Kidney (tissue), 14 donors: Measurements from ENCODE around the gene ABHD2. TPM values are rescaled to one million over a fixed set of nuclear protein-coding genes. Genes with fewer than 3 reads are reported as not detected.
"Not testable (repeated sequence)": the region's sequence is repeated elsewhere in the genome, so short reads cannot be mapped to it uniquely, and the experiment has no call there.

Experiments used
- DNase-seq, 5 donors: peaks; one replicate each; pipeline ENCODE4 v3.0.0-alpha.2; 2013 to 2020
- FAIRE-seq: peaks from 2 replicates; lab custom pipeline; 2012; peaks lifted over from hg19 to GRCh38; lab: Jason Lieb, UNC
- H3K27ac ChIP-seq, 2 donors: one replicate each; pipeline ENCODE4 v1.7.0; 2013; ENCODE audit warnings: low read depth in 2 of 2, low read length in 2 of 2, inconsistent platforms in 1 of 2
- H3K27me3 ChIP-seq: one replicate; pipeline ENCODE4 v1.7.1; 2013; ENCODE audit warnings: low read length, inconsistent platforms; ENCODE audit not compliant: control insufficient read depth, insufficient read depth
- H3K36me3 ChIP-seq, 3 donors: one replicate each; pipeline versions ENCODE4 v1.7.0 to v1.7.1; 2013; ENCODE audit warnings: low read length in 3 of 3, control low read depth in 1 of 3, inconsistent platforms in 1 of 3; ENCODE audit not compliant: insufficient read depth in 3 of 3, control insufficient read depth in 2 of 3
- H3K4me1 ChIP-seq, 3 donors: one replicate each; pipeline versions ENCODE4 v1.7.0 to v1.7.1; 2013; ENCODE audit warnings: low read length in 3 of 3, inconsistent platforms in 1 of 3, low read depth in 1 of 3; ENCODE audit not compliant: control insufficient read depth in 2 of 3, insufficient read depth in 2 of 3
- H3K4me3 ChIP-seq, 3 donors: one replicate each; pipeline versions ENCODE4 v1.7.0 to v1.8.1; 2013; ENCODE audit warnings: low read length in 3 of 3, control low read depth in 1 of 3, inconsistent platforms in 1 of 3
- H3K9ac ChIP-seq, 3 donors: one replicate each; pipeline versions ENCODE4 v1.7.0 to v1.7.1; 2013; ENCODE audit warnings: low read length in 3 of 3, control low read depth in 1 of 3, inconsistent platforms in 1 of 3
- H3K9me3 ChIP-seq, 3 donors: one replicate each; pipeline versions ENCODE4 v1.7.0 to v1.7.1; 2013; ENCODE audit warnings: low read length in 3 of 3, control low read depth in 1 of 3, inconsistent platforms in 1 of 3; ENCODE audit not compliant: control insufficient read depth in 2 of 3, insufficient read depth in 1 of 3
- intact Hi-C: fragments of 100-400 bp; cut with DNase I; formaldehyde crosslinking; loops from one replicate; pipeline ENCODE4 v1.11.1; 2022
- polyA plus RNA-seq: library from polyadenylated mRNA; stranded (reverse); fragments of 350-450 nt; fragmentation: Illumina TruSeq; extraction: RNeasy Lipid Tissue Mini Kit (QIAGEN cat#74804); gene quantifications from one replicate; pipeline ENCODE4 v1.2.3, GENCODE V29; 2014; ENCODE audit warnings: low read depth, low replicate concordance; ENCODE audit not compliant: insufficient read depth
- total RNA-seq: library from RNA; stranded (reverse); fragmentation: NEBNext Ultra II Directional; extraction: Animal tissue kit (Norgen Biotek cat#: 25700); gene quantifications from one replicate; pipeline ENCODE4 v1.2.1, GENCODE V29; 2021
- TF ChIP-seq, protein P1 (sequence below): IDR thresholded peaks from 3 replicates; pipeline ENCODE4 v1.5.1; 2012; ENCODE audit warnings: mild to moderate bottlenecking, moderate library complexity, borderline replicate concordance; ENCODE audit not compliant: insufficient read depth; ENCODE audit errors: extremely low read depth
- donor health status: control.
- donor health status: control.
- donor health status: control.
- donor health status: control.
- donor health status: control.
- donor health status: DM: yes; HTN: yes; CAD: no.
- donor health status: Normal renal cell carcinoma (clear cell type).

ABHD2 gene
- total and polyA plus RNA-seq, 2 donors from 2014 or later: 13.3 to 123 TPM

DNA sequence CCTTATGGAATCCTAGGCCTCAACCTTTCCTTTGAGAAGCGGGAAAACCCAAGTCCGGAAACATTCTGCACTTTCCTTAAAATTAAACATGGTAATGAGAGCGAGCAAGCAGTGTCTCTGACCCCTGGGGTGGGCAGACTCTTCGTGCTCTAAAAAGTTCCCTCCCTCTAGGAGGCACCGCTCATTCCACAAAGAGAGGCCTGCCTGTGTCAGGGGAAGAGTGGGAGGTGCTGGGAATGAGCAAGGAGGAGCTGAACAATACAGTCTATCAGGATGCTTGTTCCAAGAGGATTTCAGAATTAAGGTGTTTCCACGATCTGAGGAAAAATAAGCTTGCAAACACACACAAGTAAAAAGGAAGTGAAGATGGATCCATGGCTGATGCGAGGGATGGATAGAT is 139.2 kb downstream of the ABHD2 start:
- Histone ChIP-seq H3K27me3 (no peaks in the 10 kb centered on the region), H3K4me1 (no peaks in the 10 kb centered on the region), H3K36me3 (no peaks in the 10 kb centered on the region), H3K9ac (no peak overlapping the region), H3K9me3 (no peaks in the 10 kb centered on the region), H3K4me3 (no peak overlapping the region), H3K27ac (no peak overlapping the region)
- DNase-seq (no peak), FAIRE-seq (no peak)
- TF ChIP-seq, protein P1, sequence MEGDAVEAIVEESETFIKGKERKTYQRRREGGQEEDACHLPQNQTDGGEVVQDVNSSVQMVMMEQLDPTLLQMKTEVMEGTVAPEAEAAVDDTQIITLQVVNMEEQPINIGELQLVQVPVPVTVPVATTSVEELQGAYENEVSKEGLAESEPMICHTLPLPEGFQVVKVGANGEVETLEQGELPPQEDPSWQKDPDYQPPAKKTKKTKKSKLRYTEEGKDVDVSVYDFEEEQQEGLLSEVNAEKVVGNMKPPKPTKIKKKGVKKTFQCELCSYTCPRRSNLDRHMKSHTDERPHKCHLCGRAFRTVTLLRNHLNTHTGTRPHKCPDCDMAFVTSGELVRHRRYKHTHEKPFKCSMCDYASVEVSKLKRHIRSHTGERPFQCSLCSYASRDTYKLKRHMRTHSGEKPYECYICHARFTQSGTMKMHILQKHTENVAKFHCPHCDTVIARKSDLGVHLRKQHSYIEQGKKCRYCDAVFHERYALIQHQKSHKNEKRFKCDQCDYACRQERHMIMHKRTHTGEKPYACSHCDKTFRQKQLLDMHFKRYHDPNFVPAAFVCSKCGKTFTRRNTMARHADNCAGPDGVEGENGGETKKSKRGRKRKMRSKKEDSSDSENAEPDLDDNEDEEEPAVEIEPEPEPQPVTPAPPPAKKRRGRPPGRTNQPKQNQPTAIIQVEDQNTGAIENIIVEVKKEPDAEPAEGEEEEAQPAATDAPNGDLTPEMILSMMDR: no peak
- intact Hi-C loops: no loop called here

GRCh38 chr15:89230277-89230676 is 142.0 kb downstream of the ABHD2 start:
- H3K4me3 ChIP-seq: no peak overlapping the region
- TF ChIP-seq, protein P1: no peak
- intact Hi-C loops: no loop called here

DNA sequence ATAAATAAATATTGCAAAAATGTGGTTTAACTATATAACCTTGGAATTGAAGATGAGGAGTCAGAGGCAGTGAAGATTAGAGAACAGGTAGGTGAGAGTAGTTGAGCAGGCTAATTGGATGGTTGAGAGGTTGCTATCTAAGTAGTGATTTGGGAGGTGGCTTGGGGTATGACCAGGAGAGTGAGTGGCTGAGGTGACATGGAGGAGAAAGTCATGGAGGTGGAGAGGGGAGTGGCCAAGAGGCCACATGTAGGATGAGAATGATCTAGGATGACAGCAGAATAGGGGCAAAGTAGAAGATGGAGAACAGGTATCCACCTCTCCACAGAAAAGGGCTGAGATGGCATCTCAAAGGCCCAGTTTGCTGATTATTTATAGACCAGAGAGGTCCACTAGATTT is 143.6 kb downstream of the ABHD2 start:
- intact Hi-C loops: no loop called here
- FAIRE-seq (no peak), DNase-seq (no peak)
- H3K27me3 ChIP-seq: no peaks in the 10 kb centered on the region
- TF ChIP-seq, protein P1: no peak
- H3K27ac ChIP-seq: no peak overlapping the region
- no peaks in the 10 kb centered on the region for H3K9me3 ChIP-seq
- H3K9ac ChIP-seq: no peak overlapping the region
- no peaks in the 10 kb centered on the region for H3K4me1 ChIP-seq
- no peaks in the 10 kb centered on the region for H3K36me3 ChIP-seq
- H3K4me3 ChIP-seq: no peak overlapping the region

More at GRCh38 chr15:89230277-89230676, 142.0 kb downstream of the ABHD2 start:
- no peaks in the 10 kb centered on the region for H3K9me3 ChIP-seq
- FAIRE-seq (no peak), DNase-seq (no peak)
- no peaks in the 10 kb centered on the region for H3K27me3 ChIP-seq
- no peak overlapping the region for H3K27ac ChIP-seq
- H3K9ac ChIP-seq: no peak overlapping the region
- H3K36me3 ChIP-seq: no peaks in the 10 kb centered on the region
- no peaks in the 10 kb centered on the region for H3K4me1 ChIP-seq

DNA sequence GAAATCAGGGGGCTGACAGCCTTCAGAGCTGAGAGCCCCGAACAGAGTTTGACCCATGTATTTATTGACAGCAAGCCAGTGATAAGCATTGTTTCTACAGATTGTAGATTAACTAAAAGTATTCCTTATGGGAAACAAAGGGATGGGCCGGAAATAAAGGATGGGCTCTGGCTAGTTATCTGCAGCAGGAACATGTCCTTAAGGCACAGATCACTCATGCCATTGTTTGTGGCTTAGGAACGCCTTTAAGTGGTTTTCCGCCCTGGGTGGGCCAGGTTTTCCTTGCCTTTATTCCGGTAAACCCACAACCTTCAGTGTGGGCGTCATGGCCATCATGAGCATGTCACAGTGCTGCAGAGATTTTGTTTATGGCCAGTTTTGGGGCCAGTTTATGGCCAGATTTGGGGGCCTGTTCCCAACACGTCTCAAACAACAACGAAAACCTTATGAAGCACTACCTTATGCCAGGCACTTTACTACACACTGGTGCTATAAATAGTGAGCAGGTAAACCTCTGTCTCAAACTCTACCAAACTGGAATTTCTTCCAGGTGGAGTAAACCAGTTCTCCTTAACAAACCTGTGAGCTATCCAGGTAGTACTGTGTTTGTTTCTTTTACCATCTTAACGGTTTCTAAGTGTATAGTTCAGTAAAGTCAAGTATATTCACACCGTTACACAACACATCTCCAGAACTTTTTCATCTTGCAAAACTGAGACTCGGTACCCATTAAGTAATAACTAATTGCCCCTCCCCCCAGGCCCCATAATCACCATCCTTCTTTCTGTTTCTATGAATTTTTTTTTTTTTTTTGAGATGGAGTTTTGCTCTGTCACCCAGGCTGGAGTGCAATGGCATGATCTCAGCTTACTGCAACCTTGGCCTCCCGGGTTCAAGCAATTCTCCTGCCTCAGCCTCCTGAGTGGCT is 151.9 kb downstream of the ABHD2 start:
- H3K4me3 ChIP-seq, H3K9me3 ChIP-seq, H3K27me3 ChIP-seq, intact Hi-C loops, H3K4me1 ChIP-seq, H3K27ac ChIP-seq, FAIRE-seq, DNase-seq, H3K36me3 ChIP-seq, H3K9ac ChIP-seq: not testable (repeated sequence)
